WTC11 (cell line): Measurements from ENCODE around the gene IP6K2. TPM values are rescaled to one million over a fixed set of nuclear protein-coding genes. Genes with fewer than 3 reads are reported as not detected.

Source experiments
- ATAC-seq: fragments of 200-7000 bp; cut with Tn5 transposase; 2 replicates; pipeline ENCODE4 v1.10.0; 2021; ENCODE audit warnings: mild to moderate bottlenecking, moderate library complexity
- CTCF ChIA-PET: fragments of 300-600 bp; sonication (Branson Sonifier 250); formaldehyde crosslinking; loops from one replicate; lab custom pipeline; 2021; ENCODE audit warnings: antibody characterized with exemption; lab: Charles Lee
- POLR2A ChIA-PET: fragments of 350-600 bp; sonication (Branson Sonifier 250); formaldehyde crosslinking; loops from one replicate; lab custom pipeline; 2021; ENCODE audit warnings: antibody characterized with exemption; lab: Charles Lee
- DNase-seq: peaks from one replicate; pipeline ENCODE4 v3.0.0; 2021; ENCODE audit warnings: low spot score
- H3K27ac Mint-ChIP-seq: 2 replicates; pipeline ENCODE4 v1.8.0; 2021; ENCODE audit warnings: mixed read lengths
- H3K27me3 Mint-ChIP-seq: 2 replicates; pipeline ENCODE4 v1.8.0; 2021; ENCODE audit warnings: low read depth, mild to moderate bottlenecking, moderate library complexity, mixed read lengths
- H3K36me3 Mint-ChIP-seq: 2 replicates; pipeline ENCODE4 v1.8.0; 2021; ENCODE audit warnings: mixed read lengths
- H3K4me1 Mint-ChIP-seq: 2 replicates; pipeline ENCODE4 v1.8.0; 2022; ENCODE audit warnings: mixed read lengths
- H3K4me3 Mint-ChIP-seq: 2 replicates; pipeline ENCODE4 v1.8.0; 2021; ENCODE audit warnings: mild to moderate bottlenecking, moderate library complexity, mixed read lengths
- H3K9me3 Mint-ChIP-seq: 2 replicates; pipeline ENCODE4 v1.8.0; 2021; ENCODE audit warnings: mixed read lengths
- ATF1 ChIP-seq: sonication (generic); formaldehyde crosslinking; IDR thresholded peaks from 2 replicates; pipeline ENCODE4 v1.8.1; 2023; ENCODE audit warnings: mild to moderate bottlenecking, moderate library complexity, missing genetic modification reagents
- FOXJ3 ChIP-seq: sonication (generic); formaldehyde crosslinking; IDR thresholded peaks from 2 replicates; pipeline ENCODE4 v1.9.0; 2021; ENCODE audit warnings: missing genetic modification reagents, mild to moderate bottlenecking, borderline replicate concordance
- HMGA2 ChIP-seq: fragments of 250-450 bp; sonication (Bioruptor Pico); IDR thresholded peaks from 2 replicates; pipeline ENCODE4 v1.4.0; 2021; ENCODE audit warnings: mild to moderate bottlenecking, moderate library complexity
- OVOL2 ChIP-seq: fragments of 250-450 bp; sonication (Bioruptor Pico); IDR thresholded peaks from 2 replicates; pipeline ENCODE4 v1.9.0; 2021; ENCODE audit warnings: mild to moderate bottlenecking, borderline replicate concordance
- TEAD1 ChIP-seq: sonication (generic); formaldehyde crosslinking; IDR thresholded peaks from 2 replicates; pipeline ENCODE4 v1.8.0; 2022; ENCODE audit warnings: mild to moderate bottlenecking, missing genetic modification reagents
- TP53 ChIP-seq: sonication (generic); formaldehyde crosslinking; IDR thresholded peaks from 2 replicates; pipeline ENCODE4 v1.8.1; 2023; ENCODE audit warnings: mild to moderate bottlenecking, missing genetic modification reagents
- ZBTB21 ChIP-seq: sonication (generic); formaldehyde crosslinking; IDR thresholded peaks from 2 replicates; pipeline ENCODE4 v1.8.1; 2023; ENCODE audit warnings: mild to moderate bottlenecking, missing genetic modification reagents, borderline replicate concordance
- ZNF138 ChIP-seq: sonication (generic); formaldehyde crosslinking; conservative IDR thresholded peaks from 2 replicates; pipeline ENCODE4 v1.8.1; 2022; ENCODE audit warnings: mild to moderate bottlenecking, moderate library complexity, missing genetic modification reagents
- ZNF396 ChIP-seq: fragments of 250-450 bp; sonication (Bioruptor Pico); IDR thresholded peaks from 2 replicates; pipeline ENCODE4 v1.8.0; 2021; ENCODE audit warnings: mild to moderate bottlenecking, moderate library complexity, borderline replicate concordance
- total RNA-seq: library from RNA; stranded (reverse); gene quantifications from 3 replicates; pipeline ENCODE4 v1.2.3, GENCODE V29; 2021
- TF ChIP-seq, protein P1 (sequence below): sonication (generic); formaldehyde crosslinking; conservative IDR thresholded peaks from 2 replicates; pipeline ENCODE4 v1.8.1; 2023; ENCODE audit warnings: mild to moderate bottlenecking, low read depth, missing genetic modification reagents, moderate library complexity
- TF ChIP-seq, protein P2 (sequence below): sonication (generic); formaldehyde crosslinking; IDR thresholded peaks from 2 replicates; pipeline ENCODE4 v1.8.0; 2022; ENCODE audit warnings: missing genetic modification reagents
- TF ChIP-seq, protein P3 (sequence below): sonication (generic); formaldehyde crosslinking; IDR thresholded peaks from 2 replicates; pipeline ENCODE4 v1.8.1; 2022; ENCODE audit warnings: mild to moderate bottlenecking, missing genetic modification reagents, moderate library complexity, borderline replicate concordance
- TF ChIP-seq, protein P4 (sequence below): fragments of 250-450 bp; sonication (Bioruptor Pico); IDR thresholded peaks from 2 replicates; pipeline ENCODE4 v2.1.2; 2022; ENCODE audit warnings: mild to moderate bottlenecking, moderate library complexity
- TF ChIP-seq, protein P5 (sequence below): sonication (generic); formaldehyde crosslinking; IDR thresholded peaks from 2 replicates; pipeline ENCODE4 v1.8.1; 2022; ENCODE audit warnings: mild to moderate bottlenecking, moderate library complexity, missing genetic modification reagents
- TF ChIP-seq, protein P6 (sequence below): fragments of 250-450 bp; sonication (Bioruptor Pico); IDR thresholded peaks from 2 replicates; pipeline ENCODE4 v1.9.0; 2021; ENCODE audit warnings: mild to moderate bottlenecking

IP6K2 gene
- total RNA-seq, 1 experiment from 2014 or later = 123 TPM

DNA sequence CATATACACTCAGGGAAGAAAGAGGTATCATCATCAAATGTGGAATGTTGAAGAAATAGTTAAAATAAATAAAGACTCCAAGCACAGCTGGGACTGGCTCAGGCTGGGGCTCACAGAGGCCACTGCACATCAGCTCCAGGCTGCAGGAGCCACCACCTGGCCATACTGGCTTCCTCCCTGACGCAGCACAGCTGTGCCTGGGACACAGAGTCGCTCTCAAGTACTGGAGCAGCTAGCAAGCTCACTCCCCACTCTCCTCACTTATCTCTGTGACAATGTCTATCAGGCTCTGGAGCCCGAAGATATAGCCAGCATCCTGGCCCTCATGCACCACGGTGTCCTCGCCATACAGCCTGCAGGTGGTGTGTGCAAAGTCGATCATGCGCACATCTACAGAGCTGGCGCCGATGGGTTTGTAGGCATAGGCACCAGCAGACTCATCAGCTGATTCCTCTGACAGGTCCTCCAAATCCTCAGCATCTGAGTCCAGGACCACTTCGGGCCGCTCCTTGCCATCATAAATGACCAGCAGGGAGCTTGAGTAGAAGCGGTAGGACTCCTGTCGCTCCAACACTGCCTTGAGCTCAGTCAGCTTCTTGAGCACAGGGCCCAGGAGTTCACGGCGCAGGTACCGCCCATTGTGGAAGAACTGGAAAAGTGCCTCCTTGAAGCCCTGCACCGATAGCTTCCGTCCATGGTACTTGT lies 28.8 kb downstream of the IP6K2 start (continued):
- TF ChIP-seq, protein P1, sequence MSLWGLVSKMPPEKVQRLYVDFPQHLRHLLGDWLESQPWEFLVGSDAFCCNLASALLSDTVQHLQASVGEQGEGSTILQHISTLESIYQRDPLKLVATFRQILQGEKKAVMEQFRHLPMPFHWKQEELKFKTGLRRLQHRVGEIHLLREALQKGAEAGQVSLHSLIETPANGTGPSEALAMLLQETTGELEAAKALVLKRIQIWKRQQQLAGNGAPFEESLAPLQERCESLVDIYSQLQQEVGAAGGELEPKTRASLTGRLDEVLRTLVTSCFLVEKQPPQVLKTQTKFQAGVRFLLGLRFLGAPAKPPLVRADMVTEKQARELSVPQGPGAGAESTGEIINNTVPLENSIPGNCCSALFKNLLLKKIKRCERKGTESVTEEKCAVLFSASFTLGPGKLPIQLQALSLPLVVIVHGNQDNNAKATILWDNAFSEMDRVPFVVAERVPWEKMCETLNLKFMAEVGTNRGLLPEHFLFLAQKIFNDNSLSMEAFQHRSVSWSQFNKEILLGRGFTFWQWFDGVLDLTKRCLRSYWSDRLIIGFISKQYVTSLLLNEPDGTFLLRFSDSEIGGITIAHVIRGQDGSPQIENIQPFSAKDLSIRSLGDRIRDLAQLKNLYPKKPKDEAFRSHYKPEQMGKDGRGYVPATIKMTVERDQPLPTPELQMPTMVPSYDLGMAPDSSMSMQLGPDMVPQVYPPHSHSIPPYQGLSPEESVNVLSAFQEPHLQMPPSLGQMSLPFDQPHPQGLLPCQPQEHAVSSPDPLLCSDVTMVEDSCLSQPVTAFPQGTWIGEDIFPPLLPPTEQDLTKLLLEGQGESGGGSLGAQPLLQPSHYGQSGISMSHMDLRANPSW (CRISPR knock-in tag) = no peak
- TF ChIP-seq ATF1 (CRISPR knock-in tag) = no peak
- TF ChIP-seq TP53 = no peak
- TF ChIP-seq TEAD1 = no peak
- no peak for TF ChIP-seq FOXJ3 (CRISPR knock-in tag)
- TF ChIP-seq, protein P2, sequence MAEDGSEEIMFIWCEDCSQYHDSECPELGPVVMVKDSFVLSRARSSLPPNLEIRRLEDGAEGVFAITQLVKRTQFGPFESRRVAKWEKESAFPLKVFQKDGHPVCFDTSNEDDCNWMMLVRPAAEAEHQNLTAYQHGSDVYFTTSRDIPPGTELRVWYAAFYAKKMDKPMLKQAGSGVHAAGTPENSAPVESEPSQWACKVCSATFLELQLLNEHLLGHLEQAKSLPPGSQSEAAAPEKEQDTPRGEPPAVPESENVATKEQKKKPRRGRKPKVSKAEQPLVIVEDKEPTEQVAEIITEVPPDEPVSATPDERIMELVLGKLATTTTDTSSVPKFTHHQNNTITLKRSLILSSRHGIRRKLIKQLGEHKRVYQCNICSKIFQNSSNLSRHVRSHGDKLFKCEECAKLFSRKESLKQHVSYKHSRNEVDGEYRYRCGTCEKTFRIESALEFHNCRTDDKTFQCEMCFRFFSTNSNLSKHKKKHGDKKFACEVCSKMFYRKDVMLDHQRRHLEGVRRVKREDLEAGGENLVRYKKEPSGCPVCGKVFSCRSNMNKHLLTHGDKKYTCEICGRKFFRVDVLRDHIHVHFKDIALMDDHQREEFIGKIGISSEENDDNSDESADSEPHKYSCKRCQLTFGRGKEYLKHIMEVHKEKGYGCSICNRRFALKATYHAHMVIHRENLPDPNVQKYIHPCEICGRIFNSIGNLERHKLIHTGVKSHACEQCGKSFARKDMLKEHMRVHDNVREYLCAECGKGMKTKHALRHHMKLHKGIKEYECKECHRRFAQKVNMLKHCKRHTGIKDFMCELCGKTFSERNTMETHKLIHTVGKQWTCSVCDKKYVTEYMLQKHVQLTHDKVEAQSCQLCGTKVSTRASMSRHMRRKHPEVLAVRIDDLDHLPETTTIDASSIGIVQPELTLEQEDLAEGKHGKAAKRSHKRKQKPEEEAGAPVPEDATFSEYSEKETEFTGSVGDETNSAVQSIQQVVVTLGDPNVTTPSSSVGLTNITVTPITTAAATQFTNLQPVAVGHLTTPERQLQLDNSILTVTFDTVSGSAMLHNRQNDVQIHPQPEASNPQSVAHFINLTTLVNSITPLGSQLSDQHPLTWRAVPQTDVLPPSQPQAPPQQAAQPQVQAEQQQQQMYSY (CRISPR knock-in tag) = no peak

DNA sequence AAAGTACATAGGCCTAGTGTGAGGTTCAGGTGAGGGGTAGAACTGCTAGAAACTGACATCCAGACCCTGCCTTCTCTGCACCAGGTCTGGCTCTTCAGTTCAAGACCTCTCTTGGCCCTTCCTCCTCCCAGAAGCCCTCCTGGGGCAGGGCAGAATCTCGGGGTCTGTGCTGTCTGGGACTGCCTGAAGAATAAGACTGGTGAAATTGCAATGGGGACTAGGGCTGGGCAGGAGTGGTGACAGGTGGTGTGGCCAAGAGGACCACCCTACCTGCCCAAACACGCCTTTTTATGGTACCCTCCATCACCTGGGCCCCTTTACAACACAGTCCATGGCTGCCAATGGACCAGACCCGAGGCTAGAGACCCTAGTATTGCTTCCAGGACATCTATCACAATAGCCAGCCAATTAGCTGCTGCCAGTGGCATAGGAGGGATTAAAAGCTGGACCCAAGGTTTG lies 29.8 kb downstream of the IP6K2 start:
- Mint-ChIP-seq H3K27me3 (no peaks in the 10 kb centered on the region), H3K27ac (0 out of 2 replicates have a peak overlapping the region, but pooled peaks have one; percentile 49), H3K4me1 (peaks cover 16% of the 10 kb centered on the region), H3K4me3 (no peak overlapping the region; the same call in 1 of the 2 replicates), H3K36me3 (peaks cover 45% of the 10 kb centered on the region), H3K9me3 (no peaks in the 10 kb centered on the region)
- CTCF ChIA-PET = interaction anchor here (1.5 to 2.2 kb wide), 7 partner anchors 9 to 302 kb away, joined by 3 to 27 read pairs (median 14); partner anchors contain the start of genes CELSR3, IP6K2 and SLC26A6
- ATAC-seq (no peak), DNase-seq (no peak)
- POLR2A ChIA-PET = no interaction called here
- TF ChIP-seq, protein P3, sequence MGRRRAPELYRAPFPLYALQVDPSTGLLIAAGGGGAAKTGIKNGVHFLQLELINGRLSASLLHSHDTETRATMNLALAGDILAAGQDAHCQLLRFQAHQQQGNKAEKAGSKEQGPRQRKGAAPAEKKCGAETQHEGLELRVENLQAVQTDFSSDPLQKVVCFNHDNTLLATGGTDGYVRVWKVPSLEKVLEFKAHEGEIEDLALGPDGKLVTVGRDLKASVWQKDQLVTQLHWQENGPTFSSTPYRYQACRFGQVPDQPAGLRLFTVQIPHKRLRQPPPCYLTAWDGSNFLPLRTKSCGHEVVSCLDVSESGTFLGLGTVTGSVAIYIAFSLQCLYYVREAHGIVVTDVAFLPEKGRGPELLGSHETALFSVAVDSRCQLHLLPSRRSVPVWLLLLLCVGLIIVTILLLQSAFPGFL (CRISPR knock-in tag) = no peak

DNA sequence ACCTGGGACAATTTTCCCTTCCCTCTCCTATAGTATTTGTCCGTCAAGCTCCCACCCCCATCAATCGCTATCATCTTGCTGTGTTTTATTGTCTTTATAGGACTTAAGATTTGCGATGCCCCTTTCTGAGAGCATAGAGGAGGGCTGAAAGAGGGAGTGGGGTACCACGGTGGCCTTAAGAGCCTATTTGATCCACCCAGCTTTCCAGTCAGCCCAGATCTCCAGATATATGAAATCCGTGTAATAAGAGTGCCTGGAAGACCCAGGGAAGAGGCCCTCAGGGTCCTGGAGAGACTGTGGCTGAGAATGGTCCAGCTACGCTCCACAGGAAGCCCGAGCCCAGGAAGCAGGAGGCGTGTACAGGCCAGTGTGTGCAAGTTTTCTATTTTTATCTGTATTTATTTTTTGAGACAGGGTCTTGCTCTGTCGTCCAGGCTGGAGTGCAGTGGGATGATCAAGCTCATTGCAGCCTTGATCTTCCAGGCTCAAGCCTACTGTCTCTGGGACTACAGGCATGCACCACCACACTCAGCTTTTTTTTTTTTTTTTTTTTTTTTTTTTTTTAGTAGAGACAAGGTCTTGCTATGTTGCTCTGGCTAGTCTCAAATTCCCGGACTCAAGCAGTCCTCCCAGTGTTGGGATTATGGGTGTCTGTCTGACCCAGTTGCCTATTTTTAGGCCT lies 30.3 kb downstream of the IP6K2 start:
- Mint-ChIP-seq H3K4me1 (peaks cover 16% of the 10 kb centered on the region), H3K9me3 (no peaks in the 10 kb centered on the region), H3K4me3 (peak overlapping the region; percentile 89), H3K27me3 (no peaks in the 10 kb centered on the region), H3K27ac (peak overlapping the region; percentile 49), H3K36me3 (peaks cover 46% of the 10 kb centered on the region)
- ATAC-seq (no peak), DNase-seq (no peak)
- CTCF ChIA-PET = interaction anchor here (0.6 to 2.2 kb wide), 23 partner anchors 10 to 446 kb away, joined by 3 to 27 read pairs (median 5); partner anchors contain the start of genes CCDC51, CELSR3, IP6K2 and LAMB2
- POLR2A ChIA-PET = interaction anchor here (0.6 to 1.5 kb wide), 3 partner anchors 9 to 251 kb away, joined by 4 to 6 read pairs (median 4); partner anchors contain the start of gene IP6K2
- TF ChIP-seq, protein P3 (CRISPR knock-in tag) = no peak
- TF ChIP-seq, protein P4, sequence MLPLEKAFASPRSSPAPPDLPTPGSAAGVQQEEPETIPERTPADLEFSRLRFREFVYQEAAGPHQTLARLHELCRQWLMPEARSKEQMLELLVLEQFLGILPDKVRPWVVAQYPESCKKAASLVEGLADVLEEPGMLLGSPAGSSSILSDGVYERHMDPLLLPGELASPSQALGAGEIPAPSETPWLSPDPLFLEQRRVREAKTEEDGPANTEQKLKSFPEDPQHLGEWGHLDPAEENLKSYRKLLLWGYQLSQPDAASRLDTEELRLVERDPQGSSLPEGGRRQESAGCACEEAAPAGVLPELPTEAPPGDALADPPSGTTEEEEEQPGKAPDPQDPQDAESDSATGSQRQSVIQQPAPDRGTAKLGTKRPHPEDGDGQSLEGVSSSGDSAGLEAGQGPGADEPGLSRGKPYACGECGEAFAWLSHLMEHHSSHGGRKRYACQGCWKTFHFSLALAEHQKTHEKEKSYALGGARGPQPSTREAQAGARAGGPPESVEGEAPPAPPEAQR (CRISPR knock-in tag) = no peak
- TF ChIP-seq ZNF138 (CRISPR knock-in tag) (no peak), ZNF396 (CRISPR knock-in tag) (no peak), ZBTB21 (CRISPR knock-in tag) (no peak), HMGA2 (CRISPR knock-in tag) (no peak), OVOL2 (CRISPR knock-in tag) (no peak)
- TF ChIP-seq, protein P5, sequence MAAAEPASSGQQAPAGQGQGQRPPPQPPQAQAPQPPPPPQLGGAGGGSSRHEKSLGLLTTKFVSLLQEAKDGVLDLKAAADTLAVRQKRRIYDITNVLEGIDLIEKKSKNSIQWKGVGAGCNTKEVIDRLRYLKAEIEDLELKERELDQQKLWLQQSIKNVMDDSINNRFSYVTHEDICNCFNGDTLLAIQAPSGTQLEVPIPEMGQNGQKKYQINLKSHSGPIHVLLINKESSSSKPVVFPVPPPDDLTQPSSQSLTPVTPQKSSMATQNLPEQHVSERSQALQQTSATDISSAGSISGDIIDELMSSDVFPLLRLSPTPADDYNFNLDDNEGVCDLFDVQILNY (CRISPR knock-in tag) = no peak
- TF ChIP-seq, protein P6, sequence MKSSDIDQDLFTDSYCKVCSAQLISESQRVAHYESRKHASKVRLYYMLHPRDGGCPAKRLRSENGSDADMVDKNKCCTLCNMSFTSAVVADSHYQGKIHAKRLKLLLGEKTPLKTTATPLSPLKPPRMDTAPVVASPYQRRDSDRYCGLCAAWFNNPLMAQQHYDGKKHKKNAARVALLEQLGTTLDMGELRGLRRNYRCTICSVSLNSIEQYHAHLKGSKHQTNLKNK (CRISPR knock-in tag) = no peak
